Measurements from ENCODE around the gene TSPO2.
"Not testable (repeated sequence)": the region's sequence is repeated elsewhere in the genome, so short reads cannot be mapped to it uniquely, and the experiment has no call there.

Gene TSPO2, protein sequence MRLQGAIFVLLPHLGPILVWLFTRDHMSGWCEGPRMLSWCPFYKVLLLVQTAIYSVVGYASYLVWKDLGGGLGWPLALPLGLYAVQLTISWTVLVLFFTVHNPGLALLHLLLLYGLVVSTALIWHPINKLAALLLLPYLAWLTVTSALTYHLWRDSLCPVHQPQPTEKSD

DNA sequence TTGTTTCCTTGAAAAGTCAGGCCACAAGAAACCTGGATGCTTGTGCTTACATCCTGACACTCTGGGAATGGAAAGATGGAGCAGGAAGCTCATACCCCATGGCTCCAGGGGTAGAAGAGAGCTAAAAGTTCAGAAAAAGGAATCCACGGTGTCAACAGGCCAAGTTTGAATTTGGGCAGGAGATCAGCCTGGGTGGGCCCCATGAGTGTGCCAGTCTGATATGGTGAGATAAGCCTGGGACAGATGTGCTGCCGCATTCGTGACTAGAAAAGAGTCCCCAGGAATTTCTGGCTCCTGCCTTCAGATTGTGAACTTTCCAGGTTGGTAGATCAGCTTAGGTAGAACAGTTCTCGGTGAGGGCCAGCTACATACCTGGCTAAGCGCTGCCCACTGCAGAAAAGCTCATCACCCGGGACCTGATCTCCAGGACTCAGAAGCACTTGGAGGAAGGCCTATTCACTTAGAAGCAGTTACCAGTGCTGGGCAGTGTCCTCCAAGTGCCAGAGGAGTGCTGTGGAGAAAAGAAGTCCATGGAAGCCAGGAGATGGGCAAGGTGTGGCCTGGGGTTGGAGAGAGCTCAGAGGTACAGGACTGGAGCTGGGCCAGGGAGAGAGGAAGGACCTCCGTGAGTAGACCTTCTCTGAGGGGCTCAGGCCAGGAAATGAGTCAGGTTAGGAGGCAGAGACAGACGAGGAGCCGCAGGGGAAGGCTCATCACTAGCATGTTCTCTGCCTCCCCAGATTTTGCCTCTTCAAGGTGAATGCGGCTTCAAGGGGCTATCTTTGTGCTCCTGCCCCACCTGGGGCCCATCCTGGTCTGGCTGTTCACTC is at the start of gene TSPO2:
Gene TSPO2, plus strand, starts transcription at position 242 of the 830 bp plus-strand sequence. Its CDS starts 519 bp downstream, at position 761.
- peak; percentile 76 for DNase-seq

DNA sequence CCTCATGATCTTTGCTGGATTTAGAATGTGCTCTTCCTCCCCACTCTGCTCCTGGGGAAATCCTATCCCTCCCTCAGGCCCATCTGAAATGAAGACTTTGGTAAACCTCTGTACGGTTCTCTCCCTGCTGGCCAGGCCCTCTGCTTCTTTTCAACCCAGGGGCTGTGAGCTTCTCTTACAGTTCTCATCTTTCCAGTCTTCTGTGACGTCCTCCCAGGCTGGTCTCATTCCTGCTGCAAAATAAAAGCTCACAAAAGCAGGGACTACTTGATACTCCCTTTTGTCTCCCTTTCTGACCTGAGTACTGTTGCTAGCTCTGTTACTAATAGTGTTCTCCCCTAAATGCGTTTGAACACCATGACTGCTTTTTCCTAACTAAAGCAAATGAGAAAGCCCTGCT is 49.5 kb upstream of the TSPO2 start:
- DNase-seq: no peak

DNA sequence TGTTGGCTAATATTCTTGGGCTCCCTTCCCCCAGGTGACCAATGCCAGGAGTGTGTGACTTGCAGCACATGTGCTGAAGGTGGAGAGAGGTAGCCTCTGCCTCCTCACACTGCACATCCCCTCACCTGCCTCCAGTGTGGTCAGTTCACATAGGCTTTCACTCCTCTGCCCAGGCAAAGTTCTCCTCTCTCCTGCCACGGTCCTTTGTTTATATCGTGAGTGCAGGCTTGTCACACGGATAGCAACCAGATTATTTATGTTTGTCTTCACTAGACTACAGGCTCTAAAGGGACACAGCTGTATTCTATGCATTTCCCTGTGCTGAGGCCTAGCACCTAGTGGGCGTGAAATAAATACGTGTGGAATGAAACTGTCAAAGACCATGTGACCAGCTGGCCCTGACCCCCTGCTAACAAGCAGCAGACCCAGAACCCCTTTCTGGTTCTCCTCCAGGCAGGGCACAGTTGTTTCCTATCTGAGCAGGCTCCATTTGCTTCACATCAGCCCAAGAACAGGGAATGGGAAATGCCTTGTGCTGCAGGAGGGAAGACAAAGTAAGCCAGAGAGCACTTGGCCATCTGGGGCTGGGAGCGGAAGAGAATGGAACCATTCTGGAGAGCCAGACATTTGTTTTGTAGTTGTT is 45.6 kb upstream of the TSPO2 start:
- no peak for DNase-seq

GRCh38 chr6:40997234-40997957 is 44.9 kb upstream of the TSPO2 start:
- DNase-seq: no peak

DNA sequence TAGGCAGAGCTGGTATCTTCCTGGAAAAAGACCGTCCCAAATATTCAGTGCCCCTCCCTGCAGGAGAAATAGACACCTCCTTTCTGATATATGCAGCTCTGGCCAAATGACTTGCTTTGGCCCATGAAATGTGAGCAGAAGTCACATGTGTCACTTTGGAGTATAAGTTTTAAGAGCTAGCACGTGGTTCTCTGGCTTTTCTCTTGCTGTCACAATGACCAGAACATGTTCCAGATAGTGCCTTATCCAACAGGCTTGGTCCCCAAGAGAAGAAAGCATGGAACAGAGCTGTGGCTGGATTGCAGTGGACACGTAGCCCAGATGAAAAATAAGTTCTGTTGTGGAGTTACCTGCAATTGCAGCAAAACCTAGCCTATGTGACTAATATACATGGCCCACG is 43.6 kb upstream of the TSPO2 start:
- DNase-seq: no peak

GRCh38 chr6:40999569-40999968 is 42.7 kb upstream of the TSPO2 start:
- DNase-seq: peak; percentile 82

DNA sequence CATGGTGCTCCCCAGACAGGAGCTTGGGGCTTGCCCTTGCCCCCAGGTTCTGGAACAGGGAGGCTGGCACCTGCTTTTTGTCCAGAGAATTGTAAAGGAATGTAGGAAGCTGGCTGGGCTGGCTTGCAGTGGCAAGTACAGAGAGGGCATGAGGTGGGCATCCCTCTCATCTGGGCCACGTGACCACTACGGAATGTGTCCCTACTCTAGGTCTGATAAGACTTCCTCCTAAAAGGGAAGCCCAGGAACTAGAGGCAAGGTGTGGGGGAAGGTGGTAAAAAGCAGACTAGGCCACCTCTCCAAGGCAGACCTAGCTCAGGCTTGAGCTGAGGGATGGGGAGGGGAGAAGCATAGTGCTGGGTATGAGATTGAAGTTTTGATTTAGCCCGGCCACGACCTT is 42.0 kb upstream of the TSPO2 start:
- DNase-seq: no peak

- no peak for DNase-seq
Observed at GRCh38 chr6:41002168-41002567, 40.1 kb upstream of the TSPO2 start.

GRCh38 chr6:41006217-41006616 is 36.0 kb upstream of the TSPO2 start:
- peak; percentile 87 for DNase-seq

DNA sequence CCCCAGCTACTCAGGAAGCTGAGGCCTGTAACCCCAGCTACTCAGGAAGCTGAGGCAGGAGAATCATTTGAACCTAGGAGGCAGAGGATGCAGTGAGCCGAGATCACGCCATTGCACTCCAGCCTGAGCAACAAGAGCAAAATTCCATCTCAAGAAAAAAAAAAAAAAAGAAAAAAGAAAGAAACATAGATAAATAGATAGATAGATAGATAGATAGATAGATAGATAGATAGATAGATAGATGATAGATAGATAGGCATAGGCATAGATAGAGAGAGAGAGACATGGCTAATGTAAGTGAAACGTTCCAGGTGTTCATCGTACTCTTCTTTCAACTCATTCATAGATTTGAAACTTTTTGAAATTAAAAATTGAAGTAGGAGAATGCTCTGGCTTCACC is 35.3 kb upstream of the TSPO2 start:
- DNase-seq: not testable (repeated sequence)

DNA sequence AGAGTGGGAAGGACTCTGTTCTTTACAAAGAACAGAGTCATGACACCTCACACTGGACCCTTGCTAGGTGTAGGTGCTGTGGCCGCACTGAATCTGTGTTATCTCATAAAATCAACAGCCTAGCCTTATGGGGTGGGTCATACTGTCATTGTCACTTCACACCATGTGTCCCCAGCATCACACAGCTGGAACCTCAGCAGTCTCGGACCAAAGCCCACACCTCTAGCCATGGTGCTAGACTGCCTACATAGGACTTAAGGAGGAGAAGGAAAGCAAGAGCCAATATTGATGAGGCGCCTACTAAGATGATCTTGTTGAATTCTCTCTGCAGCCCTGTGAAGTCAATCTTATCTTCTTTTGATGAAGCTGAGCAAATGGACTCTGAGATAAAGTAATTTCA is 34.3 kb upstream of the TSPO2 start:
- no peak for DNase-seq

DNA sequence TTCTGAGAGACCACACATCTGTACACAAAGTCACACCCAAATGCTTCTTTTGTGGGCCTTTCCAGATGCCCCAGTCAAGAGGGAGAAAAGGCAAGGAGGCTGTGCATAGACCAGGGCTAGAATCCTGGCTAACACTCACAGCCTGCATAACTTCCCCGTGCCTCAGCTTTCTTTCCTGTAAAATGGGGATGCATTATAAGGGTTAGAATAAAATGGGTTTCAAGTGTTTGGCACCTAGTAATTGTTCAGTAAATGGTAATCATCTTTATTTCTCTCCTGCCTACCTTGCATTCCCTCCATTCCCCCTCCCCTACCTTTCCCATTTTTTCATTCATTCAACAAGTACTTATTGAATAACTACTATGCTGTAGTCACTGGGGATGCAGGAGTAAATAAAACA is 32.6 kb upstream of the TSPO2 start:
- DNase-seq: no peak

DNA sequence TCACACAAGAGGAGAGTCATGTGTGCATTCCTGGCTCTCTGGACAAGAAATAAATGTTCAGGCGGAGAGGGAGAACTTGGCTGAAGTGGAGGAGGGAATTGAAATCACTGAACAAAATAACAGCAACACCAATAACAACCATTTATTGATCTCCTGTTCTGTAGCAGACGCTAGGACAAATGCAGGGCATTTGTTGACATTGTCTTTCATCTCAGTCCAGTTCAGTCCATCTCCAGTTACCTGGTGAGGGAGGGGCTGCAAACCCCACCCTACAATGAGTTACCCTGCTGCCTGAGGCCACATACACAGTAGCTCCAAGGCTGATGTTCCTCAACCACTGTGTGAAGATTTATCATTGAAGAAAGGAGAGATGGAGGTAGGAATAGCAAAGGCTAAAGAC is 30.6 kb upstream of the TSPO2 start:
- DNase-seq: no peak

- DNase-seq: no peak
Observed at GRCh38 chr6:41013466-41014153, 28.7 kb upstream of the TSPO2 start.

DNA sequence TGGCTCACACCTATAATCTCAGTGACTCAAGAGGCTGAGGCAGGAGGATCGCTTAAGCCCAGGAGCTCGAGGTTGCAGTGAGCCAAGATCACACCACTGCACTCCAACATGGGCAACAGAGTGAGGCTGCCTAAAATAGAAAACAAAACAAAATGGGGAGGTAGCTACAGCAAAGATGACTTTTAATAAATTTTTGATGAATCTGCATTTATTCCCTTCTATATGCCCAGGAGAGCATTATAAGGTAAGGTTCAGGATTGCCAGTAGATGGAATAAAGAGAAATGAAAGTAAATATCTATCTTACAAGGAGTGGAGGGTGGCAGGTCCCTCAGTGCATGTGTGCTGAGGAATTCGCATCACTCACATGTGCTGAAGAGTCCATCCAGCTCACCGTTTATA is 27.5 kb upstream of the TSPO2 start:
- DNase-seq: no peak

DNA sequence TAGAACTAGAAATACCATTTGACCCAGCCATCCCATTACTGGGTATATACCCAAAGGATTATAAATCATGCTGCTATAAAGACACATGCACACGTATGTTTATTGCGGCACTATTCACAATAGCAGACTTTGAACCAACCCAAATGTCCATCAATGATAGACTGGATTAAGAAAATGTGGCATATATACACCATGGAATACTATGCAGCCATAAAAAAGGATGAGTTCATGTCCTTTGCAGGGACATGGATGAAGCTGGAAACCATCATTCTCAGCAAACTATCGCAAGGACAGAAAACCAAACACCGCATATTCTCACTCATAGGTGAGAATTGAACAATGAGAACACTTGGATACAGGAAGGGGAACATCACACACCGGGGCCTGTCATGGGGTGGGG is 26.4 kb upstream of the TSPO2 start:
- DNase-seq: not testable (repeated sequence)

GRCh38 chr6:41017663-41018062 is 24.6 kb upstream of the TSPO2 start:
- no peak for DNase-seq

GRCh38 chr6:41021832-41022231 is 20.4 kb upstream of the TSPO2 start:
- peak; percentile 23 for DNase-seq

DNA sequence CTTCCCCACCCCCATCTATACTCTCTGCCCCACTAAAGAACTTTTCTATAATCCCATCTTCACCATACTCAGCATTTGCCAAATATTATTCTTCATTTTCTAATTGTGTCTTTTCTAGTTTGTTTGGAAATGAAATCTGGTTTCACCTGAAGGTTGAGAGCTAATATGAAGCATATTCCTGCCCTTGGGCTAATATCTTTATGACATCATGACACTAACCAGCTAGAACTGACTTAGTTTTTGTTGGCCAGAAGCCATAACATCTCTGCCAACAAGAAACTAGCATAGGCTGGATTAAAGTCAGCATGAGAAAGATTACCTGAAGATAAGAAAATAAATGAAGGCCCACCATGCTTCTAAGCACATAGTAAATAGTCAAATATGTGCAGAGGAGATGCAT is 20.0 kb upstream of the TSPO2 start:
- no peak for DNase-seq

DNA sequence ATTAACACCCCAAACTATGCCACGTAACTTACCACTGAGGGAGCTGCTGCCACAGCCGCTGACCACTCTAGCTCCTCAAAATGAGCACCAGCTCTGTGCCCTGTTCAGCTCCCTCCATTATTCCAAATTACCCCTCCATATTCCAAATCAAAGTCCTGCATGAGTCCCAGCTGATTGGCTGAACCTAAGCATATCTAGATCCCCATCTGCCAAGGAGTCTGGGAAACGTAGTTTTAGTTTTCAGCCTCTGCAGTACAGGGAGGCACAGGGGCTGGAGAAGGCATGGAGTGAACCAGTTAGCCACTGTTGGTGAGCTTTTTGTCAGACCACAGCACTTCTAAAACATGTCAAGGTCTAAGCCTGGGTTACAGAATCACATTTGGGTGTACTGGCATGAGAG is 19.2 kb upstream of the TSPO2 start:
- no peak for DNase-seq

DNA sequence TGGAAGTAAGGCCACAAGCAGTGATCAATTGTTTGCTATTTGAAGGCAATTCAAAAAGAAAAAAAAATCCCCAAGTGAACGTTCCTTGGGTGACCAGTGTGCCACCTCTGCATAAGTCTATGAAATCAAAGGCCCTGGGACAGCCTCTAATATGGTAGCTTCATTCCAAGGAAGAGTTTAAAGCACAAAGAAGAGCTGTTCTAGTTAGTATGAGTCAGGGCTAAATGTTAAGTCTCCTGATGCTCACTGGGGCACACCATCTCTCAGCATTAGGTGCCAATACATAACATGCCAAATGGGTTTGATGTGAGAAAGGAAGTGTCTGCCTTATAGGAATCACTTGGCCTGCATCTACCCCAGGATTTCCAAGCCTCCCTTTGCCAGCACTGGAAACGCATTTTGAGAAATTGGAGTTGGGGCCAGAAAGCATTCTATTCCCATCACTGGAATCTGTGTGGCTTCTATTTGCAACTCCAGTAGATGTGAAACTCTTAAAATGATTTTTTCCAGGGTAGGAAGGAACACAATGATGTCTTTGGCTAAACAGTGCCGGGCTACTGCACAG is 16.2 kb upstream of the TSPO2 start:
- DNase-seq: no peak

DNA sequence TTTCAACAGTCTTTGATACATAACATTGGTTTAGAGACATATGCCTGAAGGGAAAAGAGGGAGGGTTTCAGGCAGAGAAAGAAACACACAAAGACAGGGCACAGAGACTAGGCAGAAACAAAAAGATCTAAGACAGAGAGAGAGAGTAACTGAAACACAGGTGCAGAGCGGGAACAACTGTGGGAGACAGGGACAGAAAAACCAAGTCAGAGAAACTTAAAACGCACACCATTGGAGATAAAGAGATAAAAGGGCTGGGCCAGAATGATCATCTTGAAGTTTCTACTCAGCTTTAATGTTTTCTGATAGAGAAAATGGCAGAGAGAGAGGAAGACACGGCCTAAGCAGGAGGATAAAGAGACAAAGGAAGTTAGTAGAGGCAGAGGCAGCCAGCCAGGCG is 15.0 kb upstream of the TSPO2 start:
- DNase-seq: no peak

All from hematopoietic multipotent progenitor cell treated with erythropoietin and hydrocortisone succinate and interleukin-3 and kit ligand, for 4 days (in vitro differentiated cells).